HG03432 (cell line): Measurements from ENCODE around the gene ARFGAP3.

Experiments used
- ATAC-seq: cut with Tn5 transposase; IDR thresholded peaks from one replicate; pipeline ENCODE4 v1.9.1; 2021; ENCODE audit warnings: mild to moderate bottlenecking, moderate library complexity; ENCODE audit not compliant: unreplicated experiment

The ARFGAP3 gene

GRCh38 chr22:42825796-42826195 lies 31.3 kb downstream of the ARFGAP3 start:
- no peak for ATAC-seq

GRCh38 chr22:42821386-42821785 lies 35.7 kb downstream of the ARFGAP3 start:
- no peak for ATAC-seq

GRCh38 chr22:42820045-42820763 lies 36.9 kb downstream of the ARFGAP3 start:
- no peak for ATAC-seq

- ATAC-seq: no peak
Observed at GRCh38 chr22:42819412-42820044, 37.5 kb downstream of the ARFGAP3 start.

GRCh38 chr22:42817556-42817955 lies 39.5 kb downstream of the ARFGAP3 start:
- ATAC-seq: no peak

- ATAC-seq: no peak
Observed at GRCh38 chr22:42816336-42816735, 40.7 kb downstream of the ARFGAP3 start.

GRCh38 chr22:42814616-42815015 lies 42.5 kb downstream of the ARFGAP3 start:
- ATAC-seq: no peak

- no peak for ATAC-seq
Observed at GRCh38 chr22:42814215-42814614, 42.9 kb downstream of the ARFGAP3 start.

- ATAC-seq: no peak
Observed at GRCh38 chr22:42813501-42813900, 43.6 kb downstream of the ARFGAP3 start.

GRCh38 chr22:42811459-42811858 lies 45.6 kb downstream of the ARFGAP3 start:
- no peak for ATAC-seq

- ATAC-seq: no peak
Observed at GRCh38 chr22:42808521-42808920, 48.6 kb downstream of the ARFGAP3 start.

GRCh38 chr22:42807185-42807584 lies 49.9 kb downstream of the ARFGAP3 start:
- ATAC-seq: no peak

GRCh38 chr22:42805998-42806830 lies 50.9 kb downstream of the ARFGAP3 start:
- ATAC-seq: no peak

GRCh38 chr22:42805016-42805997 lies 51.8 kb downstream of the ARFGAP3 start:
- ATAC-seq: no peak

GRCh38 chr22:42803389-42803788 lies 53.7 kb downstream of the ARFGAP3 start:
- no peak for ATAC-seq

GRCh38 chr22:42801252-42802080 lies 55.6 kb downstream of the ARFGAP3 start:
- no peak for ATAC-seq

GRCh38 chr22:42800451-42801251 lies 56.4 kb downstream of the ARFGAP3 start:
- ATAC-seq: no peak

GRCh38 chr22:42799461-42800405 lies 57.3 kb downstream of the ARFGAP3 start:
- ATAC-seq: no peak
